AG04449 (cell line): Measurements from ENCODE around the gene LAMA2.

Experiments used
- CTCF ChIA-PET: fragments of 350-600 bp; formaldehyde crosslinking; extraction: SDS; loops from one replicate; lab custom pipeline; 2021; ENCODE audit warnings: antibody characterized with exemption; lab: Yijun Ruan, JAX
- POLR2A ChIA-PET: fragments of 400-600, 350-600 bp; formaldehyde crosslinking; extraction: SDS; loops from one replicate; lab custom pipeline; 2020; ENCODE audit warnings: antibody characterized with exemption, inconsistent platforms; lab: Yijun Ruan, JAX
- DNase-seq: peaks from one replicate; pipeline ENCODE4 v3.0.0-alpha.2; 2010; ENCODE audit warnings: low read depth, low spot score
- H3K4me3 ChIP-seq: 2 replicates; pipeline ENCODE4 v1.5.1; 2011; ENCODE audit warnings: low read depth, mild to moderate bottlenecking, control low read depth, low read length
- TF ChIP-seq, protein P1 (sequence below): IDR thresholded peaks from one replicate; pipeline ENCODE4 v1.5.1; 2011; ENCODE audit warnings: mild to moderate bottlenecking, moderate library complexity, low read length, control low read depth, inconsistent platforms; ENCODE audit not compliant: insufficient read depth; ENCODE audit errors: missing control alignments

LAMA2 gene

DNA sequence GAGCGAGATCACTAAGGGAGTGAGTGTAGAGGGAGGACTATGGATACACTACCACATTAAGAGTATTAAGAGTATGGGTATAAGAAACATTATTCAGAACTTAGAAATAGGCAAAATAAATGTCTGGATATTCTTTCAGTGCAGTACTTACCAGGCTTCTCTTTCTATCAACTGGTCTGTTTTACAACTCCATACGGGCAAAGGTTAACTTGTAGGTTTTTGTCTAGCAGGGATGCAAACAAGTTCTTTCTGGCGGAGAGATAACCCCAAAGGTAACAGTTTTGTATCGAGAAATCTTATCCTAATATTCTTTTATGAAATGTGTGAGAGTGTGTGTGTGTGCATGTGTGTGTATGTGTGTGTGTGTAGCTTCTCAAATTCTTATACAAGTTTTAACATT lies 640.9 kb downstream of the LAMA2 start:
- CTCF ChIA-PET: interaction anchor here (2.1 kb wide), 1 partner anchor 26 kb away, joined by 5 read pairs; no protein-coding TSS in a partner anchor
- POLR2A ChIA-PET: no interaction called here
- TF ChIP-seq, protein P1, sequence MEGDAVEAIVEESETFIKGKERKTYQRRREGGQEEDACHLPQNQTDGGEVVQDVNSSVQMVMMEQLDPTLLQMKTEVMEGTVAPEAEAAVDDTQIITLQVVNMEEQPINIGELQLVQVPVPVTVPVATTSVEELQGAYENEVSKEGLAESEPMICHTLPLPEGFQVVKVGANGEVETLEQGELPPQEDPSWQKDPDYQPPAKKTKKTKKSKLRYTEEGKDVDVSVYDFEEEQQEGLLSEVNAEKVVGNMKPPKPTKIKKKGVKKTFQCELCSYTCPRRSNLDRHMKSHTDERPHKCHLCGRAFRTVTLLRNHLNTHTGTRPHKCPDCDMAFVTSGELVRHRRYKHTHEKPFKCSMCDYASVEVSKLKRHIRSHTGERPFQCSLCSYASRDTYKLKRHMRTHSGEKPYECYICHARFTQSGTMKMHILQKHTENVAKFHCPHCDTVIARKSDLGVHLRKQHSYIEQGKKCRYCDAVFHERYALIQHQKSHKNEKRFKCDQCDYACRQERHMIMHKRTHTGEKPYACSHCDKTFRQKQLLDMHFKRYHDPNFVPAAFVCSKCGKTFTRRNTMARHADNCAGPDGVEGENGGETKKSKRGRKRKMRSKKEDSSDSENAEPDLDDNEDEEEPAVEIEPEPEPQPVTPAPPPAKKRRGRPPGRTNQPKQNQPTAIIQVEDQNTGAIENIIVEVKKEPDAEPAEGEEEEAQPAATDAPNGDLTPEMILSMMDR: no peak
- H3K4me3 ChIP-seq: no peak overlapping the region
- no peak for DNase-seq

DNA sequence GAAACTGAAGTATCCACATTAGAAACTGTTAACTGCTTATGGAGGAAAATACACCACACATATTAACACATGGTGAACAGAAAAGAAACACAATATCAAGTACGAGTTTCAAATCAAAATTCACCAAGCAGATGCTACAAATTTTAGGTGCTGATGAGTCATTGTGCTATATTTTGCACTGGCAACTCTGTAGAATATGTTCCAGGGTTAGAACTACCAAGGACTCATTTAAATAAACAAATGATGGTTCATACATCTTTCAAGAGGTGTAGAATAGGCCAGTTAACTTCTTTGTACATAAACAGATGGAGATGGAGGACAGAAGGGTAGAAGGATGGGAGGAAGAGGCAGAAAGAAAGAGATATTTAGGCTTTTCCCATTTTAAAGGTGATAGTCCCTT lies 642.1 kb downstream of the LAMA2 start:
- DNase-seq: no peak
- no peak overlapping the region for H3K4me3 ChIP-seq
- CTCF ChIA-PET: no interaction called here
- TF ChIP-seq, protein P1: no peak
- POLR2A ChIA-PET: no interaction called here

GRCh38 chr6:129534926-129535325 lies 652.0 kb downstream of the LAMA2 start:
- TF ChIP-seq, protein P1: no peak
- no peak overlapping the region for H3K4me3 ChIP-seq
- POLR2A ChIA-PET: no interaction called here
- peak; percentile 23 for DNase-seq
- CTCF ChIA-PET: interaction anchor here (0.6 to 1.2 kb wide), 3 partner anchors 20 to 706 kb away, joined by 3 to 4 read pairs (median 3); no protein-coding TSS in a partner anchor

DNA sequence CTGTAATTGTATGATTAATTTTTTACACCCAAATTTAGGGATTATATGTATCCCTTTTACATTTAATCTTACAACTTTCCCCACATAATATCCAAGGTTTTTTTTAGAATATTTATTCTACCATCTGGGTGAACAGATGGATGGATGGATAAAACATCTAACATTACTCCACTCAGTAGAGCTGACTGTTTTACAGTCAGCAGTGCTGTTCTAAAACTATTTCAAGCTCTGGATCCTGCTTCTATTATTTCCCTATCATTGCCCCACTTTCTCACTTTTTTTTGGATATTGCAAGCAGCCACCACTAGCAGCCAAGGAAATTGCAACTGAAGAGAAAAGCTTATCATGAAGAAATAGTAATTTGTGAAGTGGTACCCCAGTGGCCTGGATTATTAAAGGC lies 653.3 kb downstream of the LAMA2 start:
- ChIA-PET POLR2A (no interaction called here), CTCF (interaction anchor here (1.0 to 1.5 kb wide), 3 partner anchors 11 to 38 kb away, joined by 3 to 11 read pairs (median 6); no protein-coding TSS in a partner anchor)
- TF ChIP-seq, protein P1: no peak

GRCh38 chr6:129539032-129539431 lies 656.1 kb downstream of the LAMA2 start:
- H3K4me3 ChIP-seq: no peak overlapping the region
- CTCF ChIA-PET: interaction anchor here (0.9 kb wide), 1 partner anchor 36 kb away, joined by 4 read pairs; no protein-coding TSS in a partner anchor
- TF ChIP-seq, protein P1: no peak
- no peak for DNase-seq
- POLR2A ChIA-PET: no interaction called here

More for the DNA sequence above, 653.3 kb downstream of the LAMA2 start:
- no peak for DNase-seq
- no peak overlapping the region for H3K4me3 ChIP-seq

- ChIA-PET POLR2A (no interaction called here), CTCF (no interaction called here)
- H3K4me3 ChIP-seq: no peak overlapping the region
- no peak for DNase-seq
- TF ChIP-seq, protein P1: no peak
Measured at GRCh38 chr6:129542705-129543104, 659.8 kb downstream of the LAMA2 start.
